CD1c-positive myeloid dendritic cell (primary cell): Measurements from ENCODE around the gene GFRA1.

Experiments used
- DNase-seq: peaks from one replicate; pipeline ENCODE4 v3.0.0-alpha.2; 2016; ENCODE audit errors: extremely low spot score

The GFRA1 gene

GRCh38 chr10:116126954-116127695, 145.9 kb downstream of the GFRA1 start:
- no peak for DNase-seq

GRCh38 chr10:116126239-116126638, 146.8 kb downstream of the GFRA1 start:
- DNase-seq: no peak

GRCh38 chr10:116125180-116125579, 147.8 kb downstream of the GFRA1 start:
- no peak for DNase-seq

GRCh38 chr10:116124777-116125176, 148.2 kb downstream of the GFRA1 start:
- DNase-seq: no peak

GRCh38 chr10:116122664-116123063, 150.3 kb downstream of the GFRA1 start:
- no peak for DNase-seq

GRCh38 chr10:116121640-116122525, 151.1 kb downstream of the GFRA1 start:
- DNase-seq: no peak

- DNase-seq: no peak
Measured at GRCh38 chr10:116120688-116121455, 152.1 kb downstream of the GFRA1 start.

GRCh38 chr10:116118847-116119246, 154.2 kb downstream of the GFRA1 start:
- no peak for DNase-seq

GRCh38 chr10:116115797-116116196, 157.2 kb downstream of the GFRA1 start:
- no peak for DNase-seq

GRCh38 chr10:116115036-116115641, 157.9 kb downstream of the GFRA1 start:
- no peak for DNase-seq

- no peak for DNase-seq
Measured at GRCh38 chr10:116113721-116114501, 159.1 kb downstream of the GFRA1 start.

- DNase-seq: no peak
Measured at GRCh38 chr10:116112232-116113231, 160.5 kb downstream of the GFRA1 start.

GRCh38 chr10:116111483-116112095, 161.4 kb downstream of the GFRA1 start:
- no peak for DNase-seq

- no peak for DNase-seq
Measured at GRCh38 chr10:116110736-116111135, 162.3 kb downstream of the GFRA1 start.

- no peak for DNase-seq
Measured at GRCh38 chr10:116109881-116110280, 163.1 kb downstream of the GFRA1 start.

GRCh38 chr10:116109481-116109880, 163.5 kb downstream of the GFRA1 start:
- no peak for DNase-seq

- DNase-seq: no peak
Measured at GRCh38 chr10:116108095-116108494, 164.9 kb downstream of the GFRA1 start.

GRCh38 chr10:116106611-116107010, 166.4 kb downstream of the GFRA1 start:
- DNase-seq: no peak

GRCh38 chr10:116105264-116105663, 167.7 kb downstream of the GFRA1 start:
- no peak for DNase-seq
